Immature natural killer cell (primary cell): Measurements from ENCODE around the gene KCNK7. TPM values are rescaled to one million over a fixed set of nuclear protein-coding genes. Genes with fewer than 3 reads are reported as not detected.

Experiments used
- DNase-seq, 3 donors: peaks; one replicate each; pipeline ENCODE4 v3.0.0; 2022; ENCODE audit warnings: mixed read lengths in 1 of 3
- H3K27ac Mint-ChIP-seq, 6 donors: one replicate each; pipeline ENCODE4 v1.8.0; 2020; ENCODE audit warnings: mixed read lengths in 6 of 6, mild to moderate bottlenecking in 5 of 6, inconsistent platforms in 4 of 6, moderate library complexity in 3 of 6
- H3K27me3 Mint-ChIP-seq, 3 donors: one replicate each; pipeline ENCODE4 v1.8.0; 2020 to 2021; ENCODE audit warnings: low read depth in 3 of 3, mild to moderate bottlenecking in 3 of 3, mixed read lengths in 3 of 3, moderate library complexity in 3 of 3, inconsistent platforms in 1 of 3
- H3K36me3 Mint-ChIP-seq, 3 donors: one replicate each; pipeline ENCODE4 v1.8.0; 2020; ENCODE audit warnings: mixed read lengths in 3 of 3, inconsistent platforms in 2 of 3, mild to moderate bottlenecking in 2 of 3
- H3K4me1 Mint-ChIP-seq, 2 donors: one replicate each; pipeline ENCODE4 v1.8.0; 2020; ENCODE audit warnings: inconsistent platforms in 2 of 2, mild to moderate bottlenecking in 2 of 2, mixed read lengths in 2 of 2, moderate library complexity in 1 of 2
- H3K4me3 Mint-ChIP-seq, 5 donors: one replicate each; pipeline ENCODE4 v1.8.0; 2020; ENCODE audit warnings: mild to moderate bottlenecking in 5 of 5, mixed read lengths in 5 of 5, inconsistent platforms in 3 of 5, moderate library complexity in 3 of 5
- H3K9me3 Mint-ChIP-seq, 6 donors: one replicate each; pipeline ENCODE4 v1.8.0; 2020; ENCODE audit warnings: mild to moderate bottlenecking in 6 of 6, mixed read lengths in 6 of 6, inconsistent platforms in 4 of 6, moderate library complexity in 3 of 6
- polyA plus RNA-seq, 3 donors: library from polyadenylated mRNA; unstranded; fragments of 300-500 nt; fragmentation: Illumina TruSeq; gene quantifications; one replicate each; pipeline ENCODE4 v1.2.3, GENCODE V29; 2021

KCNK7 gene
- polyA plus RNA-seq, 3 donors from 2014 or later: not detected

DNA sequence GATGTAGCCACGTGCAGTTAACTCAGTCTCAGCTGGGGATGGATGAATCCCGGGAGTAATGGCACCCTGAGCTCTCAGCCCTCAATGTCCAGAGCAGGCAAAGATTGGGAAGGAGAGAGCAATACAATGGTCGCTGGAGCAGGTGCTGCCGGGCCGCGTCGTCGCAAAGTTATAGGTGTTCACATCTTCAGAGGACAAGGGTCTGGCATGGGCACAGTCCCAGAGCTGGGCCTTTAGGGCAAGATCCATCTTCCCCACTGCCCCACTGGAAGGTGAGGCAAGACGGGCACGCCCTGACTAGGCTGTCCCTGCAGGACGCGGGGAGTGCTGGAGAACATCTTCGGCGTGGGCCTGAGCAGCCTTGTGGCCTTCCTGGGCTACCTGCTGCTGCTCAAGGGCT lies 27.6 kb upstream of the KCNK7 start:
- no peak for DNase-seq
- Mint-ChIP-seq H3K27ac (peak overlapping the region in 1 of 6 donors; percentile 9), H3K9me3 (no peaks in the 10 kb centered on the region), H3K4me3 (no peak overlapping the region), H3K4me1 (peaks cover 7 to 21% of the 10 kb centered on the region in 2 donors), H3K27me3 (peaks cover 0 to 8% (median 2%) of the 10 kb centered on the region in 3 donors), H3K36me3 (peaks cover 0 to 9% (median 0%) of the 10 kb centered on the region in 3 donors)

DNA sequence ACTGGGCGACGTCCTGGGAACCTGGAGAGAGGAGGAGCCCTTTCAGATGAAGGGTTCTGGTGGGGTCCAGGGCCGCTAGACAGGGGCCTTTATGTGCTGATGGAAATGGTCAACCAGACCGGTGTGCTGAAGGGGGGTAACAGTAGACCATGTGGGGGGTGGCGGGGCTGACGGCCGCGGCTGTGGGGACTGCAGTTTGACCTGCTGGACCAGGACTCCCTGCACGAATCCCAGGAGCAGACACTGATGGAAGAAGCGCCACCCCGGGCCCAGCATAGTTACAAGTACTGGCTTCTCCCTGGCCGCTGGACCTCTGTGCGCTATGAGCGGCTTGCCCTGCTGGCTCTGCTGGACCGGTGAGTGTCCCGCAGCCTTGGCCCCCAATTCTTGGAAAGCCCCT lies 26.4 kb upstream of the KCNK7 start:
- Mint-ChIP-seq H3K27me3 (peaks cover 0 to 8% (median 2%) of the 10 kb centered on the region in 3 donors), H3K9me3 (no peaks in the 10 kb centered on the region)

DNA sequence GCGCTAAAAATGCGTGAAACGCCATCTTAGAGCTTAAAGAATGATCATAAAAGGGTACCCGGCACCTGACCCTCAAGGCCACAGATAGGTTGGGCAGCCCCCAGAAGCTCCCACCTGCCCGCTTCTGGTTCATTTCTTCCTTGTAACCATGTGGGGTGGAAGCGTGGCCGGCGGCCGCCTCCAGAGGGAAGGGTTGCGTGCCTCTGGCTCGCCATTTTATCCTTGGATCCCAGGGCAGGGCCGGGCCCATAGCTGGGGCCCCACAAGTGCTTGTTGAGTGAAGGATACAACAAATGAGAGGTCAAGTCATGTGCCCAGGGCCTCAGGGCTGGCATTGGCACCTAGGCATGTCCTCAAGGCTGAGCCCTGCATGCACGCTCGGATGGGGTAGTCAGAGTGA lies 25.9 kb upstream of the KCNK7 start:
- Mint-ChIP-seq H3K27ac (peak overlapping the region in 1 of 6 donors; percentile 34), H3K36me3 (peaks cover 0 to 9% (median 0%) of the 10 kb centered on the region in 3 donors), H3K27me3 (peaks cover 0 to 8% (median 4%) of the 10 kb centered on the region in 3 donors), H3K4me3 (no peak overlapping the region), H3K4me1 (peaks cover 19 to 33% of the 10 kb centered on the region in 2 donors), H3K9me3 (no peaks in the 10 kb centered on the region)
- no peak for DNase-seq

More for the DNA sequence above, 26.4 kb upstream of the KCNK7 start:
- peaks cover 0 to 9% (median 0%) of the 10 kb centered on the region in 3 donors for H3K36me3 Mint-ChIP-seq
- no peak overlapping the region for H3K4me3 Mint-ChIP-seq
- DNase-seq: no peak
- H3K4me1 Mint-ChIP-seq: peaks cover 14 to 28% of the 10 kb centered on the region in 2 donors
- peak overlapping the region in 1 of 6 donors; percentile 34 for H3K27ac Mint-ChIP-seq

DNA sequence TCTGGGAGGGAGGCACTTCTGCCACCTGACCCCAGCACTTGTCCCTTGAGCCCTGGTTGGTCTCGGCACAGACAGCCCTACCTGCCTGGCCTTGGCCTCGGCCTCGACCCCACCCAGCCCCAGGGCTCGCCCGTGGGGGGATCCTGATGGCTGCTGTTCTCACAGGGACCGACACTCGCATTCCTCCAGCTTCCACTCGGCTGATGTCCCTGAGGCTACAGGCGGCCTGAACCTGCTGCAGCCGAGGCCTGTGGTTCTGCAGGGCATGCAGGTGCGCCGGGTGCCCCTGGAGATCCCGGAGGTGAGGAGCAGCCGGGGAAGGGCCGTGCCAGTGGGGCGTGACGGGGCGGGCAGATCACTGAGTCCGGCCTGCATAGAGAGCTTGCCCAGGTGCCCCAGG lies 25.1 kb upstream of the KCNK7 start:
- no peak for DNase-seq
- no peak overlapping the region for H3K27ac Mint-ChIP-seq
- no peaks in the 10 kb centered on the region for H3K9me3 Mint-ChIP-seq
- peaks cover 16 to 29% of the 10 kb centered on the region in 2 donors for H3K4me1 Mint-ChIP-seq
- peaks cover 0 to 9% (median 0%) of the 10 kb centered on the region in 3 donors for H3K36me3 Mint-ChIP-seq
- H3K27me3 Mint-ChIP-seq: peaks cover 0 to 8% (median 4%) of the 10 kb centered on the region in 3 donors
- no peak overlapping the region for H3K4me3 Mint-ChIP-seq

DNA sequence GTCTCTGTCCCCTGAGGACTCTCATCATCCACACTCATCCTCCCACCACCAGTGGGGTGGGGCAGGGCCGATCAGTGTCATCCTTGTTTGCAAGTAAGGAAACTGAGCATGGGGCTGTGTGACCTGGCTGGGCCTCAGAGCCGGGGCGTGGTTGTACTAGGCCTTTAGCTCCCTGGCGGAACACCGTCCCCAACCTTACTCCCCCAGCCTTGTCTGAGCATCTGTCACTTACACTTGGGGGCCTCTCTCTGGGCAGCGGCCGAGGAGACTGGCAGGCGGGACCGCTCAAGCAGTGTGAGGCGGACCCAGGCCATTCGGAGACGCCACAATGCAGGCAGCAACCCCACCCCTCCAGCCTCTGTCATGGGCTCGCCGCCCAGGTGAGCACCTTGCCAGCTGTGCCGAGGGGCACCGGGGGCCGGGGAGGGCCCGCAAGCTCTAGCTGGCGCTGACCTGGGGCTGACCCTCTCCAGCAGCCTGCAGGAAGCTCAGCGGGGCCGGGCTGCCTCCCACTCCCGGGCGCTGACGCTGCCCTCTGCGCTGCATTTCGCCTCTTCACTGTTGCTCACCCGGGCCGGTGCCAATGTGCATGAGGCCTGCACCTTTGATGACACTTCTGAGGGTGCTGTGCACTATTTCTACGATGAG lies 23.8 kb upstream of the KCNK7 start:
- no peak overlapping the region for H3K27ac Mint-ChIP-seq
- H3K4me3 Mint-ChIP-seq: peak overlapping the region in 4 of 5 donors; percentile 20 to 40 (median 23)
- H3K9me3 Mint-ChIP-seq: no peaks in the 10 kb centered on the region

DNA sequence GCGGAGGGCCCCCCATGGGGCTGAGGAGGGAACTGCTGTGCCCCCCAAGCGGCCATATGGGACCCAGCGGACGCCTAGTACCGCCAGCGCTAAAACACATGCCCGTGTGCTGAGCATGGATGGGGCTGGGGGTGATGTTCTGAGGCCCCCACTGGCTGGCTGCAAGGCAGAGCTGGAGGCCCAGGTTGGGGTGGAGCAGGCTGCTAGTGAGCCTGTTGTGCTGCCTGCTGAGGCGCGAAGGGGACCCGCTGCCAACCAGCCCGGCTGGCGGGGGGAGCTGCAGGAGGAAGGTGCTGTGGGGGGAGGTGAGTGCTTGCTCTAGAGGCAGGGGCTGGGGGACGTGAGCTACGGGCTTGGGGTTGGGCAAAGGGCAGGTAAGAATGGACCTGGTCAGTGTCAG lies 23.2 kb upstream of the KCNK7 start:
- Mint-ChIP-seq H3K36me3 (peaks cover 0 to 9% (median 0%) of the 10 kb centered on the region in 3 donors), H3K27ac (no peak overlapping the region), H3K4me1 (peaks cover 22 to 33% of the 10 kb centered on the region in 2 donors), H3K9me3 (no peaks in the 10 kb centered on the region), H3K27me3 (peaks cover 4 to 9% (median 7%) of the 10 kb centered on the region in 3 donors), H3K4me3 (peak overlapping the region in 2 of 5 donors; percentile 25 to 40)
- no peak for DNase-seq

More for the DNA sequence above, 23.8 kb upstream of the KCNK7 start:
- H3K27me3 Mint-ChIP-seq: peaks cover 4 to 9% (median 7%) of the 10 kb centered on the region in 3 donors
- H3K4me1 Mint-ChIP-seq: peaks cover 22 to 32% of the 10 kb centered on the region in 2 donors
- H3K36me3 Mint-ChIP-seq: peaks cover 0 to 9% (median 0%) of the 10 kb centered on the region in 3 donors
- no peak for DNase-seq

DNA sequence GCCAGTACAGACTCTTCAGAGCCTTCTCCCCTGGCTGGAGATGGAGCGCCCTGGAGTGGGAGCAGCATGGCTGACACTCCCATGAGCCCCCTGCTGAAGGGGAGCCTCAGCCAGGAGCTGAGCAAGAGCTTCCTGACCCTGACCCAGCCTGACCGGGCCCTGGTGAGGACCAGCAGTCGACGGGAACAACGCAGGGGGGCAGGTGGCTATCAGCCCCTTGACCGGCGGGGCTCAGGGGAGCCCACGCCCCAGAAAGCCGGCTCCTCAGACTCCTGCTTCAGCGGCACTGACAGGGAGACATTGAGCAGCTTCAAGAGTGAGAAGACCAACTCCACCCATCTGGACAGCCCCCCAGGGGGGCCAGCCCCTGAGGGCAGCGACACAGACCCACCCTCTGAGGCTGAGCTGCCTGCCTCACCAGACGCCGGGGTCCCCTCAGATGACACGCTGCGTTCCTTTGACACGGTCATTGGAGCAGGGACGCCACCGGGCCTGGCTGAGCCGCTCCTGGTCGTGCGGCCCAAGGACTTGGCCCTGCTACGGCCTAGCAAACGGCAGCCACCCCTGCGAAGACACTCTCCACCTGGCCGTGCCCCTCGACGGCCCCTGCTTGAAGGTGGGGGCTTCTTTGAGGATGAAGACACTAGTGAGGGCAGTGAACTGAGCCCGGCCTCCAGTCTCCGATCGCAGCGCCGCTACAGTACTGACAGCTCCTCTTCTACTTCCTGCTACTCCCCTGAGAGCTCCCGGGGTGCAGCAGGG lies 22.6 kb upstream of the KCNK7 start:
- no peak for DNase-seq
- no peaks in the 10 kb centered on the region for H3K9me3 Mint-ChIP-seq
- peak overlapping the region in 1 of 5 donors; percentile 91 for H3K4me3 Mint-ChIP-seq
- peaks cover 0 to 9% (median 0%) of the 10 kb centered on the region in 3 donors for H3K36me3 Mint-ChIP-seq
- H3K4me1 Mint-ChIP-seq: peaks cover 22 to 37% of the 10 kb centered on the region in 2 donors
- peaks cover 4 to 9% (median 7%) of the 10 kb centered on the region in 3 donors for H3K27me3 Mint-ChIP-seq
- H3K27ac Mint-ChIP-seq: no peak overlapping the region

DNA sequence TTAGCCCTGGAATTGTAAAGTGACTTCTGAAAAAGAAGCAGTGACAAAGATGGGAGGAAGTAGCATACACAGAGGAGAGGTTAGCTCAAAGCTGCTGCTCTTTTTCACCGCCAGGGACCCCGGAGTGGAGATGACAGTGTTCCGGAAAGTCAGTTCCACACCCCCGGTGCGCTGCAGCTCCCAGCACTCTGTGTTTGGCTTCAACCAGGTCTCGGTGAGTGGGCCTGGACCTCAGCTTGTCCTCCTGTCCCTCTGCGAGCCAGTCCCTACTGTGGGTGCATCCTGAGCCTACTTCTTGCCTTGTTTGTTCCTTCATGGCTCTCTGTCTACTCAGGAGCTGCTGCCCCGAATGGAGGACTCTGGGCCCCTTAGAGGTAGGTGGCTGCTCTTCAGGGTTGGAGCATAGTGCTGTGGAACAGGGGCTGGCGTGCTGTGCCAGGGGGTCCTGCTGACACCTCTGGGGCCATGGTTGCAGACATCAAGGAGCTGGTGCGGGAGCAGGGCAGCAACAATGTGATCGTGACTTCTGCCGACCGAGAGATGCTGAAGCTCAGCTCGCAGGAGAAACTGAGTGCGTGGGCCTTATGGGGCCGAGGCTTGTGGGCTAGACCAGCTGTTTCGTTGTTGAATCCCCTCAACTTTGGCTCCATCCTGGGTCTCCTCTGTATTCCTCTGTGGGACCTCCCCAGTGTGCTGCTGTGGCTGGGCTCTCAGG lies 21.7 kb upstream of the KCNK7 start:
- Mint-ChIP-seq H3K4me1 (peaks cover 31 to 42% of the 10 kb centered on the region in 2 donors), H3K9me3 (no peaks in the 10 kb centered on the region), H3K27me3 (peaks cover 4 to 10% (median 5%) of the 10 kb centered on the region in 3 donors), H3K27ac (peak overlapping the region; percentile 87 to 96 (median 92)), H3K36me3 (peaks cover 0 to 4% (median 0%) of the 10 kb centered on the region in 3 donors), H3K4me3 (peak overlapping the region; percentile 91 to 95 (median 94))
- DNase-seq: no peak

DNA sequence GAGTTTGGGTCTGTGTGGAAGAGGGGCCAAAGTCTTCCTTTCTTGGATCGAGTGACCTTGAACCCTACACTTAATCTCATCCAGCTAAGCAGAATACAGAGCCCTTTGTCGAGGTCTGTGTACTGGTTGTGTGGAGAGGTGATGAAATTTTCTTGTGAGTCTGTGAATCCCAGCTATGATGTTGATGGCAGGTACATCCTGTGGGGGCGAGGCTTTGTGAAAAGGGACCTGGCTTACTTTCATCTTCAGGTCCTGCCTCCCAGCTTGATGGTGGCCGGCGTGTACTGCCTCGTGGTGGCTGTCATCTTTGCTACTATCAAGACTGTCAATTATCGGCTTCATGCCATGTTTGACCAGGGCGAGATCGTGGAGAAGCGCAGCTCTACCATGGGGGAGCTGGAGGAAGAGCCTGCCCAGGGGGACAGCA lies 21.0 kb upstream of the KCNK7 start:
- Mint-ChIP-seq H3K27ac (peak overlapping the region; percentile 87 to 96 (median 92)), H3K4me1 (peaks cover 38 to 46% of the 10 kb centered on the region in 2 donors), H3K9me3 (no peaks in the 10 kb centered on the region), H3K4me3 (peak overlapping the region; percentile 91 to 95 (median 94)), H3K36me3 (peaks cover 0 to 4% (median 0%) of the 10 kb centered on the region in 3 donors), H3K27me3 (peaks cover 4 to 8% (median 5%) of the 10 kb centered on the region in 3 donors)
- DNase-seq: no peak

DNA sequence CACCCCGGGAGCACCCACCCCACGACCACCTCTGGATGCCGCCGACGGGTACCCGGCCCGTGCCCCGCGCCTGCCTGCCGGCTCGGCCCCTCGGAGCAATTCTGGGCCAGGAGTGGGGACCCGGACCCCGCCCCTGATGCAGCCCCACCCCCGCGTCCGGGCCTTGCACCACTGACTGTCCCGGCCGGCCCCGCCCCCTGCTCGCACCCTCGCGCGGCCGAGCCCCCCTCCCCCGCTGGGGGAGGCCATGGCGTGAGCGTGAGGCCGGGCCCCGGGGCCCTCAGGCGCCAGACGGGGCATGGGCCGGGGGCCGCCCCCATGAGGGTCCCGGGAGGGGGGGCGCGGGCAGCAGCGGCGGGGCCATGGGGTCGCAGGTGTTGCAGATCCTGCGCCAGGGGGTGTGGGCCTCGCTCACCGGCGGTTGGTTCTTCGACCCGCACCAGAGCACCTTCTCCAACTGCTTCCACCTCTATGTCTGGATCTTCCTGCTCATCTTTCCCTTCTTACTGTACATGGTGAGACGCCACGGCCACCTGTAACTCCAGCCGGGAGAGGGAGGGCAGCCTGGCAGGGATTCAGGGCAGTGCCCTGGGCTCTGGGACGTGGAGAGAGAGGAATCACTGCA lies 20.5 kb upstream of the KCNK7 start:
- no peak for DNase-seq
- peaks cover 38 to 47% of the 10 kb centered on the region in 2 donors for H3K4me1 Mint-ChIP-seq

DNA sequence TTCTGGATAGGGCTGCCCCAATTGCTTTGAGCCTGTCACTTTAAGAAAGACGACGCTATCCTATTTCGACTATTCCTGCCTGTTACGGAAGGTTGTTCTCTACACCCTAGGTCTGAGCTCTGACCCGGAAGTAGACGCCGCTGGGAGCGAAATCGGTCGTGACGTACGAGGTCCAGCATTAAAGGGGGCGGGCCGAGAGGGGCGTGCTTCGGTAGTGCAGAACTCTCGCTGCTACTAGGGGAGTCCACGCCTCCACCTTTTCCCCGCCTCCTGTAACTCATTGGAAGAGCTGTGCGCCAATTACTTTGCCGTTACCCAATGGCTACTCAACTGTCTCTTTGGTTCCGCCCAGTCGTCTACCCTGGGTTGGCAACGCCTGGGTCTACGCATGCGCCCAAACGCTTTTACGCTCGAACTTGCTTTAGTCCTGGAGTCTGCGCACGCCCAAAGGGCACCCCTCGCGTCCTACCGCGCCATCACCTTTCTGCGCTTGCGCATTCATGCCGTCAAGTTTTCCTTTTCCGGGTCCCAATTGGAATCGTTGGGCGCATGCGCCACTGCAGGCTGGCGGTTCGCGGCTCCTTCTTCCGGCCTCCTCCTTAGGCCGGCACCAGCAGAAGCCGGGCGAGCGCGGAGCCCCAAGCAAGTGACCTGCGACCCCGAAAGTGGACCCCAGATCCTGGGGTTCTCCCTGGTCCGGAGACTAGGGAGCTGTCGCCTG lies 19.8 kb upstream of the KCNK7 start, which contains the start of gene PCNX3:
PCNX3 (plus strand) TSS at position 548 of the 721 bp plus-strand sequence. CDS start 536 bp downstream, outside the sequence.
- H3K9me3 Mint-ChIP-seq: no peaks in the 10 kb centered on the region
- no peaks in the 10 kb centered on the region for H3K36me3 Mint-ChIP-seq
- peaks cover 4 to 8% (median 5%) of the 10 kb centered on the region in 3 donors for H3K27me3 Mint-ChIP-seq
- H3K4me1 Mint-ChIP-seq: peaks cover 44 to 52% of the 10 kb centered on the region in 2 donors
- H3K4me3 Mint-ChIP-seq: peak within 1 kb of the TSS; percentile 95 to 99 (median 97)
- peak; percentile 100 for DNase-seq
- peak within 1 kb of the TSS; percentile 89 to 99 (median 98) for H3K27ac Mint-ChIP-seq

More for the DNA sequence above, 20.5 kb upstream of the KCNK7 start:
- Mint-ChIP-seq H3K27ac (peak overlapping the region; percentile 89 to 99 (median 98)), H3K4me3 (peak overlapping the region; percentile 95 to 99 (median 97)), H3K27me3 (peaks cover 4 to 8% (median 5%) of the 10 kb centered on the region in 3 donors), H3K36me3 (peaks cover 0 to 2% (median 0%) of the 10 kb centered on the region in 3 donors), H3K9me3 (no peaks in the 10 kb centered on the region)
